OCI-LY7 (cell line): ENCODE data around the gene KNSTRN. TPM values are rescaled to one million over a fixed set of nuclear protein-coding genes. Genes with fewer than 3 reads are reported as not detected.

Experiments
- BruUV-seq: library from RNA; stranded (reverse); fragments of 400-500 nt; replicated peaks from 2 replicates; lab custom pipeline; 2021; lab: Mats Ljungman, UMichigan
- CTCF ChIA-PET: fragments of 300-600 bp; sonication (Branson Sonifier 250); formaldehyde crosslinking; loops from one replicate; lab custom pipeline; 2022; ENCODE audit warnings: antibody characterized with exemption; ENCODE audit not compliant: unreplicated experiment; lab: Charles Lee
- POLR2A ChIA-PET: fragments of 300-600 bp; sonication (Branson Sonifier 250); formaldehyde crosslinking; loops from one replicate; lab custom pipeline; 2022; ENCODE audit warnings: antibody characterized with exemption; lab: Charles Lee
- DNase-seq: peaks from one replicate; pipeline ENCODE4 v3.0.0-alpha.2; 2015; ENCODE audit warnings: low spot score
- H2AFZ ChIP-seq: fragments of 200-600 bp; sonication (generic), shearing (Covaris generic); 2 replicates; pipeline ENCODE4 v1.6.1; 2014; ENCODE audit warnings: mild to moderate bottlenecking, antibody characterized with exemption, low read length, moderate library complexity
- H3K27ac ChIP-seq: fragments of 200-600 bp; sonication (generic); 2 replicates; pipeline ENCODE4 v1.5.1; 2014; ENCODE audit warnings: mixed run types, low read depth, mild to moderate bottlenecking, moderate library complexity, low read length, inconsistent platforms; ENCODE audit not compliant: poor library complexity, severe bottlenecking
- H3K36me3 ChIP-seq: fragments of 200-600 bp; sonication (generic); 2 replicates; pipeline ENCODE4 v1.6.1; 2014; ENCODE audit warnings: mild to moderate bottlenecking, antibody characterized with exemption, low read length, moderate library complexity, mixed read lengths; ENCODE audit not compliant: insufficient read depth
- H3K4me1 ChIP-seq: fragments of 200-600 bp; sonication (generic); 2 replicates; pipeline ENCODE4 v1.5.1; 2014; ENCODE audit warnings: mild to moderate bottlenecking, low read length; ENCODE audit not compliant: insufficient read depth, poor library complexity, severe bottlenecking
- H3K4me2 ChIP-seq: fragments of 200-600 bp; sonication (generic); 2 replicates; pipeline ENCODE4 v1.6.1; 2014; ENCODE audit warnings: mild to moderate bottlenecking, low read length
- H3K4me3 ChIP-seq: fragments of 200-600 bp; sonication (generic); 2 replicates; pipeline ENCODE4 v1.5.1; 2014; ENCODE audit warnings: mild to moderate bottlenecking, low read depth, low read length; ENCODE audit not compliant: poor library complexity, severe bottlenecking
- H3K79me2 ChIP-seq: fragments of 200-600 bp; sonication (generic); 2 replicates; pipeline ENCODE4 v1.6.1; 2016; ENCODE audit warnings: low read depth, mild to moderate bottlenecking, low read length, moderate library complexity, mixed read lengths; ENCODE audit not compliant: insufficient read depth
- H3K9me2 ChIP-seq: fragments of 200-600 bp; sonication (generic); 2 replicates; pipeline ENCODE4 v1.6.1; 2016; ENCODE audit warnings: mild to moderate bottlenecking, low read length, mixed read lengths; ENCODE audit not compliant: insufficient read depth
- H3K9me3 ChIP-seq: fragments of 200-600 bp; sonication (generic); 2 replicates; pipeline ENCODE4 v1.6.1; 2014; ENCODE audit warnings: mild to moderate bottlenecking, mixed run types, low read length, mixed read lengths
- H4K20me1 ChIP-seq: fragments of 200-600 bp; sonication (generic); 2 replicates; pipeline ENCODE4 v1.6.1; 2014; ENCODE audit warnings: mild to moderate bottlenecking, antibody characterized with exemption, low read length, moderate library complexity, mixed read lengths; ENCODE audit not compliant: insufficient read depth
- CTCF ChIP-seq: fragments of 200-600 bp; sonication (generic); conservative IDR thresholded peaks from 2 replicates; pipeline ENCODE4 v1.5.1; 2014; ENCODE audit warnings: mild to moderate bottlenecking, antibody characterized with exemption, low read length, moderate library complexity, mixed read lengths
- EZH2phosphoT487 ChIP-seq: fragments of 200-600 bp; sonication (generic); IDR thresholded peaks from 2 replicates; pipeline ENCODE4 v1.6.1; 2018; ENCODE audit warnings: low read depth, borderline replicate concordance, mild to moderate bottlenecking, mixed run types, antibody characterized with exemption, low read length, moderate library complexity, mixed read lengths
- intact Hi-C: fragments of 100-400 bp; cut with micrococcal nuclease; formaldehyde crosslinking; loops from one replicate; pipeline ENCODE4 v1.10.0; 2022; ENCODE audit not compliant: unreplicated experiment
- total RNA-seq, 2 experiments: library from RNA; depleted of rRNA in 1 of 2; stranded (reverse); fragments of >200 nt in 1 of 2; shearing (Covaris generic) in 1 of 2; gene quantifications; 2 replicates each; pipeline ENCODE4 v1.2.3, GENCODE V29; 2014 to 2022

KNSTRN gene
- total RNA-seq, 2 experiments from 2014 or later = 89.6 to 106 TPM

- no peak for DNase-seq
- Histone ChIP-seq H2AFZ (no peak overlapping the region), H3K4me2 (no peak overlapping the region), H3K27ac (no peak overlapping the region), H3K4me3 (no peak overlapping the region), H3K9me3 (no peaks in the 10 kb centered on the region), H4K20me1 (no peaks in the 10 kb centered on the region), H3K4me1 (no peaks in the 10 kb centered on the region), H3K79me2 (no peaks in the 10 kb centered on the region), H3K36me3 (no peaks in the 10 kb centered on the region), H3K9me2 (no peaks in the 10 kb centered on the region)
- intact Hi-C loops = no loop called here
- TF ChIP-seq CTCF (no peak), EZH2phosphoT487 (no peak)
- CTCF ChIA-PET = no interaction called here
- POLR2A ChIA-PET = no interaction called here
- BruUV-seq = no TSS peak
Measured at GRCh38 chr15:40352281-40352901, 30.1 kb upstream of the KNSTRN start.

GRCh38 chr15:40353697-40354096, 28.8 kb upstream of the KNSTRN start:
- no peak overlapping the region for H3K27ac ChIP-seq
- no peaks in the 10 kb centered on the region for H3K9me2 ChIP-seq
- no peaks in the 10 kb centered on the region for H3K79me2 ChIP-seq
- H3K4me3 ChIP-seq = no peak overlapping the region
- ChIA-PET CTCF (no interaction called here), POLR2A (no interaction called here)
- TF ChIP-seq EZH2phosphoT487 (no peak), CTCF (no peak)
- no peak overlapping the region for H3K4me2 ChIP-seq
- H3K4me1 ChIP-seq = peaks cover 5% of the 10 kb centered on the region
- no peak overlapping the region for H2AFZ ChIP-seq
- H3K9me3 ChIP-seq = no peaks in the 10 kb centered on the region
- no peaks in the 10 kb centered on the region for H3K36me3 ChIP-seq
- no TSS peak for BruUV-seq
- no peak for DNase-seq
- intact Hi-C loops = no loop called here
- no peaks in the 10 kb centered on the region for H4K20me1 ChIP-seq

- peak; percentile 31 for DNase-seq
- no peak overlapping the region for H3K4me2 ChIP-seq
- no peaks in the 10 kb centered on the region for H3K36me3 ChIP-seq
- peak; percentile 60 for TF ChIP-seq CTCF
- no peak for TF ChIP-seq EZH2phosphoT487
- no peaks in the 10 kb centered on the region for H3K9me3 ChIP-seq
- H3K9me2 ChIP-seq = no peaks in the 10 kb centered on the region
- no peak overlapping the region for H3K27ac ChIP-seq
- no peak overlapping the region for H2AFZ ChIP-seq
- no TSS peak for BruUV-seq
- peaks cover 11% of the 10 kb centered on the region for H3K4me1 ChIP-seq
- CTCF ChIA-PET = interaction anchor here (1.0 kb wide), 1 partner anchor 15 kb away, joined by 3 read pairs; no protein-coding TSS in a partner anchor
- H4K20me1 ChIP-seq = no peaks in the 10 kb centered on the region
- H3K79me2 ChIP-seq = no peaks in the 10 kb centered on the region
- intact Hi-C loops = no loop called here
- no peak overlapping the region for H3K4me3 ChIP-seq
- POLR2A ChIA-PET = interaction anchor here (0.5 to 0.9 kb wide), 2 partner anchors 20 to 50 kb away, joined by 3 read pairs; no protein-coding TSS in a partner anchor
Measured at GRCh38 chr15:40354408-40355171, 27.9 kb upstream of the KNSTRN start.
